Smooth muscle cell (in vitro differentiated cells): Measurements from ENCODE around the gene CABYR. TPM values are rescaled to one million over a fixed set of nuclear protein-coding genes. Genes with fewer than 3 reads are reported as not detected.

Experiments used
- DNase-seq: peaks from one replicate; lab custom pipeline; 2025; ENCODE audit not compliant: unreplicated experiment; lab: John Stamatoyannopoulos, UW
- H2AFZ ChIP-seq: fragments of 200-600 bp; sonication (generic); 2 replicates; pipeline ENCODE4 v1.6.0; 2016; ENCODE audit warnings: antibody characterized with exemption, low read depth, mild to moderate bottlenecking
- H3F3A ChIP-seq: fragments of 200-600 bp; sonication (generic); 2 replicates; pipeline ENCODE4 v1.6.0; 2017; ENCODE audit warnings: antibody characterized with exemption, low read depth
- H3K27ac ChIP-seq: fragments of 200-600 bp; sonication (generic); 2 replicates; pipeline ENCODE4 v1.5.1; 2016; ENCODE audit warnings: low read depth, mild to moderate bottlenecking
- H3K27me3 ChIP-seq: fragments of 200-600 bp; sonication (generic); 2 replicates; pipeline ENCODE4 v1.6.1; 2016; ENCODE audit warnings: low read depth, mild to moderate bottlenecking
- H3K36me3 ChIP-seq: fragments of 200-600 bp; sonication (generic); 2 replicates; pipeline ENCODE4 v1.5.1; 2016; ENCODE audit warnings: low read depth
- H3K4me1 ChIP-seq: fragments of 200-600 bp; sonication (generic); 2 replicates; pipeline ENCODE4 v1.5.1; 2016; ENCODE audit warnings: low read depth
- H3K4me2 ChIP-seq: fragments of 200-600 bp; sonication (generic); 2 replicates; pipeline ENCODE4 v1.6.0; 2016; ENCODE audit warnings: mild to moderate bottlenecking
- H3K4me3 ChIP-seq: fragments of 200-600 bp; sonication (generic); 2 replicates; pipeline ENCODE4 v1.5.1; 2016; ENCODE audit warnings: mild to moderate bottlenecking
- H3K79me2 ChIP-seq: fragments of 200-600 bp; sonication (generic); 2 replicates; pipeline ENCODE4 v1.6.0; 2016; ENCODE audit warnings: low read depth, mild to moderate bottlenecking
- H3K9ac ChIP-seq: fragments of 200-600 bp; sonication (generic); 2 replicates; pipeline ENCODE4 v1.6.0; 2016; ENCODE audit warnings: low read depth
- H3K9me3 ChIP-seq: fragments of 200-600 bp; sonication (generic); replicated peaks from 2 replicates; pipeline ENCODE4 v1.5.1; 2016; ENCODE audit warnings: low read depth
- H4K20me1 ChIP-seq: fragments of 200-600 bp; sonication (generic); 2 replicates; pipeline ENCODE4 v1.6.0; 2016; ENCODE audit warnings: low read depth
- WGBS: methylation state at CpG from one replicate; pipeline ENCODE4 v1.1.7; 2016; ENCODE audit warnings: low lambda C conversion rate; 5-methylcytosine and 5-hydroxymethylcytosine counted together
- polyA plus RNA-seq: library from polyadenylated mRNA; unstranded; fragments of >200 nt; fragmentation: Nextera tagmentation; extraction: Ambion mirVana; gene quantifications from 2 replicates; pipeline ENCODE4 v1.2.1, GENCODE V29; 2016
- total RNA-seq: library from RNA; depleted of rRNA; stranded (reverse); fragments of >200 nt; gene quantifications from 2 replicates; pipeline ENCODE4 v1.2.3, GENCODE V29; 2014
- TF ChIP-seq, protein P1 (sequence below): fragments of 200-600 bp; sonication (generic); IDR thresholded peaks from 2 replicates; pipeline ENCODE4 v1.5.1; 2017; ENCODE audit warnings: borderline replicate concordance, mild to moderate bottlenecking, antibody characterized with exemption; ENCODE audit not compliant: insufficient read depth, poor library complexity, severe bottlenecking

CABYR gene
- total and polyA plus RNA-seq, 2 experiments from 2014 or later, result 4.0 to 7.0 TPM

GRCh38 chr18:24187689-24188088 lies 48.8 kb downstream of the CABYR start:
- H3K4me1 ChIP-seq, result no peaks in the 10 kb centered on the region
- no peak overlapping the region for H3K4me3 ChIP-seq
- TF ChIP-seq, protein P1, sequence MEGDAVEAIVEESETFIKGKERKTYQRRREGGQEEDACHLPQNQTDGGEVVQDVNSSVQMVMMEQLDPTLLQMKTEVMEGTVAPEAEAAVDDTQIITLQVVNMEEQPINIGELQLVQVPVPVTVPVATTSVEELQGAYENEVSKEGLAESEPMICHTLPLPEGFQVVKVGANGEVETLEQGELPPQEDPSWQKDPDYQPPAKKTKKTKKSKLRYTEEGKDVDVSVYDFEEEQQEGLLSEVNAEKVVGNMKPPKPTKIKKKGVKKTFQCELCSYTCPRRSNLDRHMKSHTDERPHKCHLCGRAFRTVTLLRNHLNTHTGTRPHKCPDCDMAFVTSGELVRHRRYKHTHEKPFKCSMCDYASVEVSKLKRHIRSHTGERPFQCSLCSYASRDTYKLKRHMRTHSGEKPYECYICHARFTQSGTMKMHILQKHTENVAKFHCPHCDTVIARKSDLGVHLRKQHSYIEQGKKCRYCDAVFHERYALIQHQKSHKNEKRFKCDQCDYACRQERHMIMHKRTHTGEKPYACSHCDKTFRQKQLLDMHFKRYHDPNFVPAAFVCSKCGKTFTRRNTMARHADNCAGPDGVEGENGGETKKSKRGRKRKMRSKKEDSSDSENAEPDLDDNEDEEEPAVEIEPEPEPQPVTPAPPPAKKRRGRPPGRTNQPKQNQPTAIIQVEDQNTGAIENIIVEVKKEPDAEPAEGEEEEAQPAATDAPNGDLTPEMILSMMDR, result no peak
- H3K9me3 ChIP-seq, result no peaks in the 10 kb centered on the region
- H3K79me2 ChIP-seq, result no peaks in the 10 kb centered on the region
- H3K4me2 ChIP-seq, result no peak overlapping the region
- H3K27ac ChIP-seq, result no peak overlapping the region
- H2AFZ ChIP-seq, result no peak overlapping the region
- 88% methylated on average over 1 of the region's 1 CpG for WGBS
- no peaks in the 10 kb centered on the region for H3F3A ChIP-seq
- no peaks in the 10 kb centered on the region for H3K27me3 ChIP-seq
- no peak for DNase-seq
- no peak overlapping the region for H3K9ac ChIP-seq
- no peaks in the 10 kb centered on the region for H4K20me1 ChIP-seq
- no peaks in the 10 kb centered on the region for H3K36me3 ChIP-seq

DNA sequence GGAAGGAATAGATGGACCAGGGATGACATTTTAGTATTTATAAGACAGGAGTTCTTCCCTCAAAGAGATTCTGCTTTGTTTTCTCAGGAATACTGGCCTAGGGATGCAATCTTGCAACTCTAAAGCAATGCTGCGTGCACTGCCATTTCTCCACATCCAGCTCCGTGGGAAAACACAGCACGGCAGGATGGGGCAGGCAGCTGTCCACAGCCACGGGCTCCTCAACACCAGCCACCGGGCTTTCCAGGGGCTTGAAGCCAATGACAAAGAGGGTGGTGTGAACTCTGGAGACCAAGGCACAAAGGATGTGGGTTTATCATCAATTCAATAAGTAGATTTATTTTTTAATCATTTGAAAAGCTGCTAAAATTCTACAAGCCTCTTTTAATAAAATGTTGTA lies 49.3 kb downstream of the CABYR start:
- no peaks in the 10 kb centered on the region for H3K27me3 ChIP-seq
- H4K20me1 ChIP-seq, result no peaks in the 10 kb centered on the region
- H3K4me2 ChIP-seq, result no peak overlapping the region
- no peak overlapping the region for H3K27ac ChIP-seq
- no peak overlapping the region for H3K4me3 ChIP-seq
- no peak for DNase-seq
- H3K4me1 ChIP-seq, result no peaks in the 10 kb centered on the region
- H3F3A ChIP-seq, result no peaks in the 10 kb centered on the region
- 94% methylated on average over 5 of the region's 5 CpGs for WGBS
- no peak overlapping the region for H2AFZ ChIP-seq
- H3K9ac ChIP-seq, result no peak overlapping the region
- no peaks in the 10 kb centered on the region for H3K36me3 ChIP-seq
- H3K9me3 ChIP-seq, result no peaks in the 10 kb centered on the region
- H3K79me2 ChIP-seq, result no peaks in the 10 kb centered on the region
- TF ChIP-seq, protein P1, result no peak

DNA sequence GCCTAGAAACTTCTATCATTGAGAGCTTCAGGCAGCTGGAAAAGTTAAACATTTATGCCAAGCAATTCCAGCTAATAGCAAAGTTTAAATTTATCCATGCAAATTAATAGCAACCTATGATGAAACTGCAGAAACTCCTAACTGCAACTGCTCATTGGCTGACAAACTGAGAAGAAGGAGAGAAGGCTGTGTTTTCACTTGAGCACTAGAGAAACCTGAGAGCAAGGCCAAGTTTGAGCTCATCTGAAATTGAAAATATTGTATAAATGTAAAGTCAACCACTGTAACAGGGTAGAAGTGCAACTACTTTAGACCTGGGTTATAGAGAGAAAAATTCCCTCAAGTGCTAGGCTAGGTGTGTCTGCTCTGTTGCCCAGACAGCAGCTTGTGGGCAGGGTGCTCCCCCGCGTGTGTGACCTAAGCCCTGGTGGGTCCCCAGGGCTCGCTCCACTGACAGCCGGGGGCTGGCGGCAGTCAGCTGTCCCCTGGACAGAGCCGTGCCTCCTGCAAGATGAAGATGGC lies 50.2 kb downstream of the CABYR start:
- 89% methylated on average over 6 of the region's 6 CpGs for WGBS
- H3K79me2 ChIP-seq, result no peaks in the 10 kb centered on the region
- no peak for DNase-seq
- H3K4me1 ChIP-seq, result no peaks in the 10 kb centered on the region
- TF ChIP-seq, protein P1, result no peak
- no peak overlapping the region for H3K27ac ChIP-seq
- H4K20me1 ChIP-seq, result no peaks in the 10 kb centered on the region
- no peaks in the 10 kb centered on the region for H3K9me3 ChIP-seq
- H2AFZ ChIP-seq, result no peak overlapping the region
- H3K9ac ChIP-seq, result no peak overlapping the region
- no peaks in the 10 kb centered on the region for H3K36me3 ChIP-seq
- no peak overlapping the region for H3K4me3 ChIP-seq
- no peak overlapping the region for H3K4me2 ChIP-seq
- no peaks in the 10 kb centered on the region for H3F3A ChIP-seq
- H3K27me3 ChIP-seq, result no peaks in the 10 kb centered on the region

GRCh38 chr18:24189664-24190346 lies 50.9 kb downstream of the CABYR start:
- Histone ChIP-seq H3K9me3 (no peaks in the 10 kb centered on the region), H3K27me3 (no peaks in the 10 kb centered on the region), H3K79me2 (no peaks in the 10 kb centered on the region), H3K9ac (no peak overlapping the region), H3K4me3 (no peak overlapping the region), H4K20me1 (no peaks in the 10 kb centered on the region), H2AFZ (no peak overlapping the region), H3K36me3 (no peaks in the 10 kb centered on the region), H3K27ac (no peak overlapping the region), H3F3A (no peaks in the 10 kb centered on the region), H3K4me2 (no peak overlapping the region), H3K4me1 (no peaks in the 10 kb centered on the region)
- WGBS, result 94% methylated on average over 15 of the region's 15 CpGs
- DNase-seq, result no peak
- TF ChIP-seq, protein P1, result no peak
